ENCODE measurements around the gene LARP6. TPM values are rescaled to one million over a fixed set of nuclear protein-coding genes. Genes with fewer than 3 reads are reported as not detected.

LARP6 gene
- total and polyA plus RNA-seq, 2 experiments from 2014 or later, result 20.0 to 22.4 TPM

DNA sequence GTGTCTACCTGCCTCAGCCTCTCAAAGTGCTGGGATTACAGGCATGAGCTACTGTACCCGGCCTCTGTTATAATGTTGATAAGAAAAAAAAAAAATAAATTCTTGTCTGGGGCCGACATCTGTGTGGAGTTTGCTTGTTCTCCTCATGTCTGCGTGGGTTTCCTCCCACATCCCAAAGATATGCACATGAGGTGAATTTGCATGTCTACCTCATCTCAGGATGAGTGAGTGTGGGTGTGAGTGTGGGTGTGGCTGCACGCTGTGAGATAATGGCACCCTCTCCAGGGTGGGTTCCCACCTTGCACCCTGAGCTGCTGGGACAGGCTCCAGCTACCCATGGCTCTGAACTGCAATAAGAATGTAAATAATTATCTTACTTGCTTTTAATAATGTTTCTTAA, 64.7 kb downstream of the LARP6 start (continued):
- TF ChIP-seq, protein P1, sequence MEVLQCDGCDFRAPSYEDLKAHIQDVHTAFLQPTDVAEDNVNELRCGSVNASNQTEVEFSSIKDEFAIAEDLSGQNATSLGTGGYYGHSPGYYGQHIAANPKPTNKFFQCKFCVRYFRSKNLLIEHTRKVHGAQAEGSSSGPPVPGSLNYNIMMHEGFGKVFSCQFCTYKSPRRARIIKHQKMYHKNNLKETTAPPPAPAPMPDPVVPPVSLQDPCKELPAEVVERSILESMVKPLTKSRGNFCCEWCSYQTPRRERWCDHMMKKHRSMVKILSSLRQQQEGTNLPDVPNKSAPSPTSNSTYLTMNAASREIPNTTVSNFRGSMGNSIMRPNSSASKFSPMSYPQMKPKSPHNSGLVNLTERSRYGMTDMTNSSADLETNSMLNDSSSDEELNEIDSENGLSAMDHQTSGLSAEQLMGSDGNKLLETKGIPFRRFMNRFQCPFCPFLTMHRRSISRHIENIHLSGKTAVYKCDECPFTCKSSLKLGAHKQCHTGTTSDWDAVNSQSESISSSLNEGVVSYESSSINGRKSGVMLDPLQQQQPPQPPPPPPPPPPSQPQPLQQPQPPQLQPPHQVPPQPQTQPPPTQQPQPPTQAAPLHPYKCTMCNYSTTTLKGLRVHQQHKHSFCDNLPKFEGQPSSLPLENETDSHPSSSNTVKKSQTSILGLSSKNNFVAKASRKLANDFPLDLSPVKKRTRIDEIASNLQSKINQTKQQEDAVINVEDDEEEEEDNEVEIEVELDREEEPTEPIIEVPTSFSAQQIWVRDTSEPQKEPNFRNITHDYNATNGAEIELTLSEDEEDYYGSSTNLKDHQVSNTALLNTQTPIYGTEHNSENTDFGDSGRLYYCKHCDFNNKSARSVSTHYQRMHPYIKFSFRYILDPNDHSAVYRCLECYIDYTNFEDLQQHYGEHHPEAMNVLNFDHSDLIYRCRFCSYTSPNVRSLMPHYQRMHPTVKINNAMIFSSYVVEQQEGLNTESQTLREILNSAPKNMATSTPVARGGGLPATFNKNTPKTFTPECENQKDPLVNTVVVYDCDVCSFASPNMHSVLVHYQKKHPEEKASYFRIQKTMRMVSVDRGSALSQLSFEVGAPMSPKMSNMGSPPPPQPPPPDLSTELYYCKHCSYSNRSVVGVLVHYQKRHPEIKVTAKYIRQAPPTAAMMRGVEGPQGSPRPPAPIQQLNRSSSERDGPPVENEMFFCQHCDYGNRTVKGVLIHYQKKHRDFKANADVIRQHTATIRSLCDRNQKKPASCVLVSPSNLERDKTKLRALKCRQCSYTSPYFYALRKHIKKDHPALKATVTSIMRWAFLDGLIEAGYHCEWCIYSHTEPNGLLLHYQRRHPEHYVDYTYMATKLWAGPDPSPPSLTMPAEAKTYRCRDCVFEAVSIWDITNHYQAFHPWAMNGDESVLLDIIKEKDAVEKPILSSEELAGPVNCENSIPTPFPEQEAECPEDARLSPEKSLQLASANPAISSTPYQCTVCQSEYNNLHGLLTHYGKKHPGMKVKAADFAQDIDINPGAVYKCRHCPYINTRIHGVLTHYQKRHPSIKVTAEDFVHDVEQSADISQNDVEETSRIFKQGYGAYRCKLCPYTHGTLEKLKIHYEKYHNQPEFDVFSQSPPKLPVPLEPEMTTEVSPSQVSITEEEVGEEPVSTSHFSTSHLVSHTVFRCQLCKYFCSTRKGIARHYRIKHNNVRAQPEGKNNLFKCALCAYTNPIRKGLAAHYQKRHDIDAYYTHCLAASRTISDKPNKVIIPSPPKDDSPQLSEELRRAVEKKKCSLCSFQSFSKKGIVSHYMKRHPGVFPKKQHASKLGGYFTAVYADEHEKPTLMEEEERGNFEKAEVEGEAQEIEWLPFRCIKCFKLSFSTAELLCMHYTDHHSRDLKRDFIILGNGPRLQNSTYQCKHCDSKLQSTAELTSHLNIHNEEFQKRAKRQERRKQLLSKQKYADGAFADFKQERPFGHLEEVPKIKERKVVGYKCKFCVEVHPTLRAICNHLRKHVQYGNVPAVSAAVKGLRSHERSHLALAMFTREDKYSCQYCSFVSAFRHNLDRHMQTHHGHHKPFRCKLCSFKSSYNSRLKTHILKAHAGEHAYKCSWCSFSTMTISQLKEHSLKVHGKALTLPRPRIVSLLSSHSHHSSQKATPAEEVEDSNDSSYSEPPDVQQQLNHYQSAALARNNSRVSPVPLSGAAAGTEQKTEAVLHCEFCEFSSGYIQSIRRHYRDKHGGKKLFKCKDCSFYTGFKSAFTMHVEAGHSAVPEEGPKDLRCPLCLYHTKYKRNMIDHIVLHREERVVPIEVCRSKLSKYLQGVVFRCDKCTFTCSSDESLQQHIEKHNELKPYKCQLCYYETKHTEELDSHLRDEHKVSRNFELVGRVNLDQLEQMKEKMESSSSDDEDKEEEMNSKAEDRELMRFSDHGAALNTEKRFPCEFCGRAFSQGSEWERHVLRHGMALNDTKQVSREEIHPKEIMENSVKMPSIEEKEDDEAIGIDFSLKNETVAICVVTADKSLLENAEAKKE (CRISPR knock-in tag; IDR thresholded peaks at IDR 0.05), result no peak
- TF ChIP-seq, protein P2, sequence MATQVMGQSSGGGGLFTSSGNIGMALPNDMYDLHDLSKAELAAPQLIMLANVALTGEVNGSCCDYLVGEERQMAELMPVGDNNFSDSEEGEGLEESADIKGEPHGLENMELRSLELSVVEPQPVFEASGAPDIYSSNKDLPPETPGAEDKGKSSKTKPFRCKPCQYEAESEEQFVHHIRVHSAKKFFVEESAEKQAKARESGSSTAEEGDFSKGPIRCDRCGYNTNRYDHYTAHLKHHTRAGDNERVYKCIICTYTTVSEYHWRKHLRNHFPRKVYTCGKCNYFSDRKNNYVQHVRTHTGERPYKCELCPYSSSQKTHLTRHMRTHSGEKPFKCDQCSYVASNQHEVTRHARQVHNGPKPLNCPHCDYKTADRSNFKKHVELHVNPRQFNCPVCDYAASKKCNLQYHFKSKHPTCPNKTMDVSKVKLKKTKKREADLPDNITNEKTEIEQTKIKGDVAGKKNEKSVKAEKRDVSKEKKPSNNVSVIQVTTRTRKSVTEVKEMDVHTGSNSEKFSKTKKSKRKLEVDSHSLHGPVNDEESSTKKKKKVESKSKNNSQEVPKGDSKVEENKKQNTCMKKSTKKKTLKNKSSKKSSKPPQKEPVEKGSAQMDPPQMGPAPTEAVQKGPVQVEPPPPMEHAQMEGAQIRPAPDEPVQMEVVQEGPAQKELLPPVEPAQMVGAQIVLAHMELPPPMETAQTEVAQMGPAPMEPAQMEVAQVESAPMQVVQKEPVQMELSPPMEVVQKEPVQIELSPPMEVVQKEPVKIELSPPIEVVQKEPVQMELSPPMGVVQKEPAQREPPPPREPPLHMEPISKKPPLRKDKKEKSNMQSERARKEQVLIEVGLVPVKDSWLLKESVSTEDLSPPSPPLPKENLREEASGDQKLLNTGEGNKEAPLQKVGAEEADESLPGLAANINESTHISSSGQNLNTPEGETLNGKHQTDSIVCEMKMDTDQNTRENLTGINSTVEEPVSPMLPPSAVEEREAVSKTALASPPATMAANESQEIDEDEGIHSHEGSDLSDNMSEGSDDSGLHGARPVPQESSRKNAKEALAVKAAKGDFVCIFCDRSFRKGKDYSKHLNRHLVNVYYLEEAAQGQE (IDR thresholded peaks at IDR 0.05; ENCODE audit: unreplicated experiment), result no peak
- TF ChIP-seq ZNF331 (CRISPR knock-in tag; IDR thresholded peaks at IDR 0.05; ENCODE audit: low read depth) (no peak), NANOG (IDR thresholded peaks at IDR 0.05; ENCODE audit: borderline replicate concordance) (no peak), STAT1 (IDR thresholded peaks at IDR 0.05; ENCODE audit: unreplicated experiment) (no peak), EZH2 (IDR thresholded peaks at IDR 0.05; ENCODE audit: low read depth, unreplicated experiment) (no peak), JUNB (IDR thresholded peaks at IDR 0.05; ENCODE audit: unreplicated experiment) (no peak), ZNF114 (CRISPR knock-in tag; IDR thresholded peaks at IDR 0.05) (no peak), EZH2phosphoT487 (IDR thresholded peaks at IDR 0.05; ENCODE audit: unreplicated experiment) (no peak), CREB1 (CRISPR knock-in tag; IDR thresholded peaks at IDR 0.05; ENCODE audit: low read depth) (no peak)
- TF ChIP-seq, protein P3, sequence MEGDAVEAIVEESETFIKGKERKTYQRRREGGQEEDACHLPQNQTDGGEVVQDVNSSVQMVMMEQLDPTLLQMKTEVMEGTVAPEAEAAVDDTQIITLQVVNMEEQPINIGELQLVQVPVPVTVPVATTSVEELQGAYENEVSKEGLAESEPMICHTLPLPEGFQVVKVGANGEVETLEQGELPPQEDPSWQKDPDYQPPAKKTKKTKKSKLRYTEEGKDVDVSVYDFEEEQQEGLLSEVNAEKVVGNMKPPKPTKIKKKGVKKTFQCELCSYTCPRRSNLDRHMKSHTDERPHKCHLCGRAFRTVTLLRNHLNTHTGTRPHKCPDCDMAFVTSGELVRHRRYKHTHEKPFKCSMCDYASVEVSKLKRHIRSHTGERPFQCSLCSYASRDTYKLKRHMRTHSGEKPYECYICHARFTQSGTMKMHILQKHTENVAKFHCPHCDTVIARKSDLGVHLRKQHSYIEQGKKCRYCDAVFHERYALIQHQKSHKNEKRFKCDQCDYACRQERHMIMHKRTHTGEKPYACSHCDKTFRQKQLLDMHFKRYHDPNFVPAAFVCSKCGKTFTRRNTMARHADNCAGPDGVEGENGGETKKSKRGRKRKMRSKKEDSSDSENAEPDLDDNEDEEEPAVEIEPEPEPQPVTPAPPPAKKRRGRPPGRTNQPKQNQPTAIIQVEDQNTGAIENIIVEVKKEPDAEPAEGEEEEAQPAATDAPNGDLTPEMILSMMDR (conservative IDR thresholded peaks at IDR 0.05; ENCODE audit: low read depth in 2 of 2), result no peak

All from GM23338 (cell line).